Fibroblast of peridontal ligament (primary cell): ENCODE measurements around the gene KLC1.

Experiments used
- DNase-seq: peaks from one replicate; pipeline ENCODE4 v3.0.0-alpha.2; 2010; ENCODE audit errors: extremely low read depth

The KLC1 gene

GRCh38 chr14:103703433-103704385, 74.7 kb downstream of the KLC1 start:
- DNase-seq = no peak

- no peak for DNase-seq
These were observed 75.7 kb downstream of the KLC1 start for GRCh38 chr14:103704708-103705107.

GRCh38 chr14:103705118-103705503, 76.1 kb downstream of the KLC1 start:
- no peak for DNase-seq

GRCh38 chr14:103705504-103706284, 76.7 kb downstream of the KLC1 start:
- DNase-seq = no peak

- no peak for DNase-seq
These were observed 77.7 kb downstream of the KLC1 start for GRCh38 chr14:103706551-103707328.

GRCh38 chr14:103707329-103708263, 78.6 kb downstream of the KLC1 start:
- no peak for DNase-seq

- no peak for DNase-seq
These were observed 79.8 kb downstream of the KLC1 start for GRCh38 chr14:103708750-103709187.

- DNase-seq = no peak
These were observed 80.8 kb downstream of the KLC1 start for GRCh38 chr14:103709814-103710213.

GRCh38 chr14:103710771-103711377, 81.9 kb downstream of the KLC1 start:
- no peak for DNase-seq

GRCh38 chr14:103711516-103712431, 82.8 kb downstream of the KLC1 start:
- DNase-seq = no peak

- DNase-seq = no peak
These were observed 83.7 kb downstream of the KLC1 start for GRCh38 chr14:103712633-103713247.

- DNase-seq = no peak
These were observed 84.5 kb downstream of the KLC1 start for GRCh38 chr14:103713304-103714062.

- no peak for DNase-seq
These were observed 85.2 kb downstream of the KLC1 start for GRCh38 chr14:103714063-103714724.

- DNase-seq = peak; percentile 99
These were observed 86.3 kb downstream of the KLC1 start, which contains the start of the genes XRCC3 and ZFYVE21 for GRCh38 chr14:103715052-103716000. Gene XRCC3 (minus strand): TSS chr14:103715451. CDS start chr14:103711087, 4,364 bp downstream. Gene ZFYVE21 (plus strand): TSS chr14:103715810. CDS start chr14:103715842, 32 bp downstream.

- no peak for DNase-seq
These were observed 87.2 kb downstream of the KLC1 start for GRCh38 chr14:103716091-103716801.
